Common myeloid progenitor, CD34-positive (primary cell): Measurements from ENCODE around the gene RAPGEF4.

Source experiments
- CTCF ChIA-PET: fragments of 350-600 bp; sonication (Branson Sonifier 250); formaldehyde crosslinking; loops from one replicate; lab custom pipeline; 2021; ENCODE audit warnings: antibody characterized with exemption; lab: Charles Lee
- POLR2A ChIA-PET: fragments of 350-600 bp; sonication (Branson Sonifier 250); formaldehyde crosslinking; loops from one replicate; lab custom pipeline; 2021; ENCODE audit warnings: antibody characterized with exemption; lab: Charles Lee
- DNase-seq, 3 donors: peaks; one replicate each; pipeline versions ENCODE4 v3.0.0 to v3.0.0-alpha.2; 2013
- H3K27ac ChIP-seq, 2 experiments: 1 replicate in 1 of 2; 2 replicates in 1 of 2; pipeline ENCODE4 v1.7.0; 2013; ENCODE audit warnings: inconsistent platforms in 2 of 2, low read length in 2 of 2, mild to moderate bottlenecking in 2 of 2, low read depth in 1 of 2, moderate library complexity in 1 of 2; ENCODE audit not compliant: severe bottlenecking in 2 of 2, insufficient read depth in 1 of 2, poor library complexity in 1 of 2
- H3K27me3 ChIP-seq, 5 experiments: replicated peaks in 2 of 5; 1 replicate in 3 of 5; 2 replicates in 2 of 5; pipeline versions ENCODE4 v1.6.1 to v1.7.0; 2013; ENCODE audit warnings: low read length in 4 of 5, mild to moderate bottlenecking in 2 of 5, moderate library complexity in 2 of 5, inconsistent platforms in 1 of 5; ENCODE audit not compliant: insufficient read depth in 5 of 5, control insufficient read depth in 4 of 5
- H3K36me3 ChIP-seq, 4 experiments: 1 replicate in 2 of 4; 2 replicates in 2 of 4; pipeline versions ENCODE4 v1.6.1 to v1.7.0; 2013; ENCODE audit warnings: low read length in 3 of 4, control low read depth in 1 of 4, mild to moderate bottlenecking in 1 of 4; ENCODE audit not compliant: control insufficient read depth in 4 of 4, insufficient read depth in 4 of 4
- H3K4me1 ChIP-seq, 4 experiments: 1 replicate in 3 of 4; 2 replicates in 1 of 4; pipeline versions ENCODE4 v1.6.1 to v1.7.1; 2013; ENCODE audit warnings: low read length in 3 of 4, mild to moderate bottlenecking in 3 of 4, control low read depth in 1 of 4, inconsistent platforms in 1 of 4, moderate library complexity in 1 of 4; ENCODE audit not compliant: control insufficient read depth in 4 of 4, insufficient read depth in 4 of 4; ENCODE audit errors: control extremely low read depth in 1 of 4
- H3K4me3 ChIP-seq, 7 experiments: 1 replicate in 4 of 7; 2 replicates in 3 of 7; pipeline versions ENCODE4 v1.5.1 to v1.7.0; 2013; ENCODE audit warnings: mild to moderate bottlenecking in 7 of 7, low read length in 6 of 7, moderate library complexity in 6 of 7, inconsistent platforms in 2 of 7, low read depth in 2 of 7, control low read depth in 1 of 7; ENCODE audit not compliant: insufficient read depth in 4 of 7, control insufficient read depth in 1 of 7; ENCODE audit errors: extremely low read depth in 1 of 7
- H3K9me3 ChIP-seq, 5 experiments: 1 replicate in 4 of 5; 2 replicates in 1 of 5; pipeline versions ENCODE4 v1.6.1 to v1.7.1; 2013; ENCODE audit warnings: low read length in 4 of 5, mild to moderate bottlenecking in 2 of 5, inconsistent platforms in 1 of 5, low read depth in 1 of 5, moderate library complexity in 1 of 5; ENCODE audit not compliant: control insufficient read depth in 4 of 5, insufficient read depth in 2 of 5; ENCODE audit errors: control extremely low read depth in 1 of 5
- WGBS: methylation state at CpG from one replicate; pipeline ENCODE4 v1.1.5; 2013; ENCODE audit not compliant: insufficient coverage; 5-methylcytosine and 5-hydroxymethylcytosine counted together

Gene RAPGEF4

GRCh38 chr2:172937884-172938712 is 202.5 kb downstream of the RAPGEF4 start:
- CTCF ChIA-PET, result interaction anchor here (1.3 kb wide), 1 partner anchor 20 kb away, joined by 3 read pairs; no protein-coding TSS in a partner anchor
- Histone ChIP-seq H3K27me3 (peaks cover 0 to 3% (median 0%) of the 10 kb centered on the region in 5 experiments), H3K27ac (no peak overlapping the region), H3K36me3 (no peaks in the 10 kb centered on the region), H3K9me3 (peaks cover 0 to 4% (median 0%) of the 10 kb centered on the region in 5 experiments), H3K4me1 (peaks cover 0 to 4% (median 0%) of the 10 kb centered on the region in 4 experiments), H3K4me3 (no peak overlapping the region)
- WGBS, result 98% methylated on average over 6 of the region's 7 CpGs
- POLR2A ChIA-PET, result no interaction called here
- DNase-seq, result no peak

GRCh38 chr2:172938713-172939375 is 203.2 kb downstream of the RAPGEF4 start:
- no peak for DNase-seq
- H3K36me3 ChIP-seq, result no peaks in the 10 kb centered on the region
- H3K9me3 ChIP-seq, result peaks cover 0 to 4% (median 0%) of the 10 kb centered on the region in 5 experiments
- CTCF ChIA-PET, result no interaction called here
- H3K27ac ChIP-seq, result no peak overlapping the region
- H3K27me3 ChIP-seq, result peaks cover 0 to 4% (median 0%) of the 10 kb centered on the region in 5 experiments
- no peak overlapping the region for H3K4me3 ChIP-seq
- POLR2A ChIA-PET, result no interaction called here
- WGBS, result 96% methylated on average over 3 of the region's 5 CpGs
- H3K4me1 ChIP-seq, result peaks cover 0 to 9% (median 0%) of the 10 kb centered on the region in 4 experiments

- WGBS, result no CpG with 5 or more reads among the region's 3 CpGs
- Histone ChIP-seq H3K4me1 (peaks cover 0 to 17% (median 0%) of the 10 kb centered on the region in 4 experiments), H3K27me3 (peaks cover 0 to 10% (median 0%) of the 10 kb centered on the region in 5 experiments), H3K9me3 (peaks cover 0 to 4% (median 0%) of the 10 kb centered on the region in 5 experiments), H3K36me3 (no peaks in the 10 kb centered on the region), H3K27ac (no peak overlapping the region), H3K4me3 (no peak overlapping the region)
- ChIA-PET CTCF (interaction anchor here (3.5 kb wide), 1 partner anchor 11 kb away, joined by 11 read pairs; no protein-coding TSS in a partner anchor), POLR2A (no interaction called here)
- DNase-seq, result no peak
Observed at GRCh38 chr2:172943539-172943938, 207.9 kb downstream of the RAPGEF4 start.

- peaks cover 0 to 17% (median 0%) of the 10 kb centered on the region in 4 experiments for H3K4me1 ChIP-seq
- peak in 2 of 3 donors; percentile 36 for DNase-seq
- 61% methylated on average over 6 of the region's 8 CpGs for WGBS
- H3K36me3 ChIP-seq, result no peaks in the 10 kb centered on the region
- no peak overlapping the region for H3K27ac ChIP-seq
- H3K27me3 ChIP-seq, result peaks cover 0 to 10% (median 0%) of the 10 kb centered on the region in 5 experiments
- no peak overlapping the region for H3K4me3 ChIP-seq
- ChIA-PET POLR2A (no interaction called here), CTCF (no interaction called here)
- H3K9me3 ChIP-seq, result peaks cover 0 to 4% (median 0%) of the 10 kb centered on the region in 5 experiments
Observed at GRCh38 chr2:172944022-172944793, 208.6 kb downstream of the RAPGEF4 start.

GRCh38 chr2:172944794-172945509 is 209.3 kb downstream of the RAPGEF4 start:
- Histone ChIP-seq H3K27me3 (peaks cover 0 to 10% (median 0%) of the 10 kb centered on the region in 5 experiments), H3K9me3 (peaks cover 0 to 4% (median 0%) of the 10 kb centered on the region in 5 experiments), H3K4me3 (no peak overlapping the region), H3K27ac (no peak overlapping the region), H3K36me3 (no peaks in the 10 kb centered on the region), H3K4me1 (peaks cover 0 to 17% (median 0%) of the 10 kb centered on the region in 4 experiments)
- ChIA-PET CTCF (interaction anchor here (0.8 kb wide), 1 partner anchor 139 kb away, joined by 3 read pairs; no protein-coding TSS in a partner anchor), POLR2A (no interaction called here)
- DNase-seq, result no peak
- WGBS, result no CpG with 5 or more reads among the region's 1 CpG

- Histone ChIP-seq H3K4me3 (no peak overlapping the region), H3K36me3 (no peaks in the 10 kb centered on the region), H3K4me1 (peaks cover 0 to 17% (median 0%) of the 10 kb centered on the region in 4 experiments), H3K27me3 (peaks cover 0 to 10% (median 0%) of the 10 kb centered on the region in 5 experiments), H3K9me3 (no peaks in the 10 kb centered on the region), H3K27ac (no peak overlapping the region)
- WGBS, result no CpG with 5 or more reads among the region's 2 CpGs
- DNase-seq, result no peak
- ChIA-PET CTCF (interaction anchor here (0.8 kb wide), 1 partner anchor 140 kb away, joined by 3 read pairs; no protein-coding TSS in a partner anchor), POLR2A (no interaction called here)
Observed at GRCh38 chr2:172945510-172945850, 209.8 kb downstream of the RAPGEF4 start.
